UCSD-AML1 (cell line): ENCODE data around the gene B3GNT5.

ENCODE experiments used
- DNase-seq: peaks from one replicate; lab custom pipeline; 2025; ENCODE audit not compliant: unreplicated experiment; lab: John Stamatoyannopoulos, UW

Gene B3GNT5

GRCh38 chr3:183288117-183288516 is 35.1 kb downstream of the B3GNT5 start:
- DNase-seq, result no peak

DNA sequence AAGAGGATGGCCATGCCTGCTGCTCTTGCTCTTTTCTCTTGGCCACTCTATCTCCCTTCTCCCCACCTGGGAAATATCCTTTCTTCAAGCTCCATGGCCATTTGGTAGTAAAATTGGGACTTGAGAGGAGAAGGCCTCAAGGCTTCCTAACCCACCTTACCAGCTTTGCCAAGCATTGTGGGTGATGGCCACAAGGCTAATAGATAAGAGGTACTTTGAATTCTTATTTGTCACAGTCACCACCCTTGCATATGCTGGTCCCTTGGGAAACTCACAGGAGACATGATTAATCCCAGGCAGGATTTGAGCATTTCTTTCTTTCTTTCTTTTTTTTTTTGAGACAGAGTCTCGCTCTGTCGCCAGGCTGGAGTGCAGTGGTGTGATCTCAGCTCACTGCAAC is 37.2 kb downstream of the B3GNT5 start:
- no peak for DNase-seq

DNA sequence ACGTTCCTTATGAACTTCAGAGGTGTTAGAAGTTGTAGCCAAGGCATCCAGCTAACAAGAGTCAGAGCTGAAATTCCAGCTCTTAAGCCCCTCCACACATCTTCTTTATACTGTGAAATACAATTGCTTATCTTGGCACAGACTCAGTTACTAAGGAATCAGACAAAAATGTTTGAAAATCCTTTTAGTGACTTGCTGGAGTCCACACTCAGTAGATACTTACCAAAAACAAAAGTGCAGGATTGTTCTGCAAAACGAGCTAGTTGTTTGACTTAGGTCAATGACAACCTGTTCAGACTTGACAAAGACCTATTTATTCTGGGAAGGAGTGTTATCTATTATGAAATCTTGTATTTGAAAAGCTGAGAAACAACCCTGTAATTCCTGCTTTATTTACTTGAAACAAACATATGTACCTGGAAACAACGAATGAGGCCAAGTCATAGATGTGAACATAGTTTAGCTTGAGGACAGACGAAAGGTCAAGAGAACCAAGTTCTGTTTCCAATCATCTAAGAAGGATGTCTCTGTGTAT is 38.5 kb downstream of the B3GNT5 start:
- no peak for DNase-seq

GRCh38 chr3:183293966-183294365 is 40.9 kb downstream of the B3GNT5 start:
- DNase-seq, result no peak

DNA sequence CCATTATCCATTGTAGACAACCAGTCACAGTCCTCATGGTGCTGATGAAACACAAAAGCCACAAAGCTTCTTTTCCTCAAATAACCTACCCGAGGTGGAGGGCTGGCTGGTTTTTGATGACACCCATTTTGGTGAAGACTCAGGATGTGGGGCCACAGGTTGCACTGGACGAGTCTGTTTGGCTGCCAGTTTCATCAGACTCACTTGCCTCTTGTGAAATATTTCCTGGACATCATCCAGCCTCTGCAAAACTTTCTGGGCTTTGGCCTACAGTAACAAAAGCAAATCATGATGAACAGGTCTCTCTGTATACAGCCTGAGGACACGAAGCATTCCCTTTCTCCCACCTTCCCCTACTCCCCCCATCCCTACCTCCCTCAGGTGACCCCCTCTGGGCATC is 42.2 kb downstream of the B3GNT5 start:
- DNase-seq, result no peak

- DNase-seq, result no peak
Observed at GRCh38 chr3:183296944-183297343, 43.9 kb downstream of the B3GNT5 start.

DNA sequence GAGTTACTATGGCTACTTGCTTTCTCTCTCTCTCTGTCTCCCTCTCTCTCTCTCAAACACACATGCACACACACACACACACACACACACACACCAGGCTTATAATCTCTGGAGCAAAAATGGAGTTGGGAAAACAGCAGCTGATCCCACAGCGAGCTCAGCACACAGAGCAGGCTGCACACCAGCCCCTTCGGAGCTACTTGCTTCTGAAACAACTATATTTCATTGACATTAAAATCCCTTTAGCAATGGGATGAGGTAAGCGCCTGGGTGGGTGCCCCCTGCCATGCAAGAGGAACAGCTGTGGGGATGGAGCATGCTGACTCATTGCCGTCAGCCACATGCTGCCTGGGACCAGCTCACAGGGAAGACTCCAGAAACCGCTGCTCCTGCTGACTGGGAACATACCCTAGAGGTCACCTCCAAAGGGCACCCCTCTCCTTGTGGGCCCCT is 45.7 kb downstream of the B3GNT5 start:
- DNase-seq, result peak; percentile 44

- no peak for DNase-seq
Observed at GRCh38 chr3:183299976-183300375, 46.9 kb downstream of the B3GNT5 start.

- no peak for DNase-seq
Observed at GRCh38 chr3:183300996-183301562, 48.0 kb downstream of the B3GNT5 start.

GRCh38 chr3:183301937-183302580 is 49.0 kb downstream of the B3GNT5 start:
- DNase-seq, result peak; percentile 40

- no peak for DNase-seq
Observed at GRCh38 chr3:183303690-183304089, 50.6 kb downstream of the B3GNT5 start.

DNA sequence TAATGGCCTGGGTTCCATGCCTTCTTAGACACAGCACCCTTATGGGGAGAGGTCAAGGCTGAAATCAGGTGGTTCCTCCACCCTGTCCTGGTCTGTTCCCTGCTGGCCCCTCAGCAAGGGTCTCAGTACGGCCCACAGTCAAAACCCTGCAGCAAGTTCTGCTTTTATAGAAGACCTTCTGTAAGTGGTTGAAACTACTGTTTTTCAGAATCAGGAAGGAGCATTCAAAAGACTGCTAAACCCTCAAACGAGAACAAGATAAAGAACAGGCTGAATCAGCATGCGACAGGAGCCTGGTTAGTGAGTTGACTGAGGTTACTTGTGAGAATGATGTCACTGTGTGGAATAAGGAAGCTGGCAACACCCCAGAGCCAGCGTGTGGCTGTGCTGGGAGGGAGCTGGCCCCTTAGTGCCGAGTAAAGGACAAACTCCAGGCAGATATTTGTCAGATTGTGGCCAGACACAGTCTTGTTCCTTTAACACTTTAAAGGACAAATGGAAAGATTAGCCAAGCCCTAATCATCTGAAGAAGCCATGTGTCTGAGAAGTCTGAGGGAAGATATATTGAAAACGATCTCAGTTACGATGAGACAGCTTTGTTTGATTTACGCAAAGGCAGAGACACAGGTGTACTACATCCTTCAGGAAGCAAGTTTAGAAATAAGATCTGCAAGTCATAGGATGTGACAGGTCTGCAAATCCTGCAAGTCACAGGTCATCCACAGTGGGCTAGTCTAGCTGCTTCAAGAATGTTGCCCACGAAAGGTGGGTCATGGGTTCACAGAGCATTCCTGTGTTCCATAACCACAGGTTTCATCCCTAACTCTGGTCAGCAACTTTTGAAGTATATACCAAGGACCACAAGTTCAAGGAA is 54.0 kb downstream of the B3GNT5 start:
- peak; percentile 59 for DNase-seq

DNA sequence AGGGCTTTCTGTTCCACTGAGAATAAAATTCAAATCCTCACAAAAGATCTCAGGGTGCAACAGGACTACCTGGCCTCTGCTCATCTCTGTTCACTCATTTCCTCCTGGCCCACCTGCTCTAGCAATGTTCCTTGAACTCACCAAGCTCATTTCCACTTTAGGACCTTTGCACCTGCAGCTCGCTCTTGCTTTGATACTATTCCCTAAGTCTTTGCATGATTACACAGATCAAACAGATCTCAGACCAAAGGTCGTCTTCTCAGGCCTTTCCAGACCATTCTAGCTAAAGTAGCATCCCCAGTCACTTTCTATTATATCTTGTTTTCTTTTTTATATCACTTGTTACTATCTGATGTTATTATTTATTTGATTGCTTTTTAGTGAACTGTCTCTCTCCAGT is 54.7 kb downstream of the B3GNT5 start:
- no peak for DNase-seq

DNA sequence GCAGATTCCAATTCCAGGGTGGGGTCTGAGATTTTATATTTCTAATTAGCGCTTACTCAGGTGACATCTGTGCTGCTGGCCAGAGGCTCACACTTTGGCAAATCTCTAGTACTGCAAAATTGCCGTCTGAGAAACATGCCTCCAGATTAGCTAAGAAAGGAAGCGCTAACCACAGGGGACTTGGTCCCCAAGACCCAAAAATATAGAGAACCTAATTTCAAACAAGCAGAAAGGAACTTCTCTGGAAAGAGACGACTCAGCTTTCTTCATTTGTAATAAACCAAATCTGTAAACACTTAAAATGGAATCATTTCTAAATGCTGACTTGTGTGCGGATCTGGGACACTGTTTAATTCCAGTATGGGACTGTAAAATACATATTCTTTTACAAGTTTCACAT is 55.7 kb downstream of the B3GNT5 start:
- DNase-seq, result no peak

- no peak for DNase-seq
Observed at GRCh38 chr3:183309276-183309675, 56.2 kb downstream of the B3GNT5 start.

DNA sequence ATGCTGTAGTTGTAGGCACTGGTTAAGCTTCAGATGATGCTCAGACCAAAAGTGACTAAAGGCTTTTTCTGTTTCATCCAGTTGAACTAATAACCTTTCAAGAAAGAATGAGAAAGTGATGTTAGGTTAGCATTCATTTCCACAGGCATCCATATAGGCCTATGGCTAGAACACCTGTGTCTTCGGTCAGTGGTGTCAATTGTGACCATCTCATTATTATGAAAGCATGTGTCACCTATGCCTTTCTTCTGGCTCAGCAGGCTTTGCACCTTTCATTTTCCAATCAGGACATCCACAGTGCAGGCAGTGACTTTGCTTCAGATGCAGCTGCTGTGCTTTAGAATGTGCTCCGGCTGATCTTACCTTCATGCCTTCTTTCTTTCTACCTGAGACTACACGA is 57.9 kb downstream of the B3GNT5 start:
- no peak for DNase-seq

DNA sequence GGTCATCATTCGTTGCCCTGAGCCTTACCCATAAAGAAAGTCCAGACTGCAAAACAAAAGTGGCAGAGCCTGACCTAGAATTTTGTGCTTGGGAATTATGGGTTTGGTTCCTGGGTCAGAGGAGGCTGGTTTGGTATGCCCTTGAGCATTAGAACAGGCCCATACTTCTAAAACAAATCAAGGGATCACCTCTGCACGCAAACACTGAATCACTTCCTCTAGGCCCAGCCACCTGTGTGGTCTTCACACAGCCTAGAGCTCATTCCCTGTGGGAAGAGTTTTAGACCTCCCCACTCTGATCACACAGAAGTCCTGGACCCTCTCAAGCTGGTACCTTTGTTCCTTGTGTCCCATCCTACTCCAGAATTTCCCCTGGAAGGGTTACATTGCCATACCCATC is 59.4 kb downstream of the B3GNT5 start:
- DNase-seq, result no peak

- no peak for DNase-seq
Observed at GRCh38 chr3:183313351-183313750, 60.3 kb downstream of the B3GNT5 start.

DNA sequence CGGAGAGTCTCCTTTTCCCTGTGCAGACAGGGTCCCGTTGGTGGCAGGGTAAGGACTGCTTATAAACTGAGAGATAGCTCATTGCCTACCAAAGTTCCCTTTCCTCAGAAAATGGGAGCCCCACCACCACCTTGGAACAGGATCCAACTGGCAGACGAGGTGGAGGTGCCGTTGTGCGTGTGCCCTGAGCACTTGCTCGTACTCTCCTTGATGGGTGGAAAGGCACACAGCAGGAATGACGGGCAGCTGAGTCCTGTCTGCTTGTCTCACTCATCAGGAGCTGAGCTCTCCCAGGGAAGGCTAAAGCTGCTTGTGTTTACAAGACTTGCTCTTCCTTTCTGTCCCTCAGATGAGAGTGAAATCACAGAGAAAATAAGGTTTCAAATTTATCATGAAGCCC is 60.7 kb downstream of the B3GNT5 start:
- DNase-seq, result no peak

GRCh38 chr3:183315739-183316138 is 62.7 kb downstream of the B3GNT5 start:
- DNase-seq, result no peak

DNA sequence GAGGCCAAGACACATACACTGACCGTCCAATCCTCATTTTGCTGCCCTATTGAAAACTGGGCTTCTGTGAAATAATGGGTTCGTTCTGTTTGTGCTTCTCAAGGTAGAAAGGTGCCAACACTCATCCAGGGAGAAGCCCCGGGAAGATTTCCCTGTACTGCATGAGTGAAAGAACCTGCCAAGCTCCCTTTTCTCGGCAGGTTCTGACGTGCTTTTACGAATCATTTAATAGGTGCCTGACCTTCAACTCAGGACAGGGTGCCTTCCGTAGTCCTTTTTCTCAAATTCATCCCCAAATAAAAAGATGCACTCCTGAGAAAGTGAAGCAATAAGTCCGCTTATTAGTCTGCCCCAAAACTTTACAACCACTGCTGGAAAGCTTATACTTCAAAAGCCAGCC is 64.2 kb downstream of the B3GNT5 start:
- no peak for DNase-seq
